ENCODE measurements around the gene PIPOX. TPM values are rescaled to one million over a fixed set of nuclear protein-coding genes. Genes with fewer than 3 reads are reported as not detected.

PIPOX gene, protein sequence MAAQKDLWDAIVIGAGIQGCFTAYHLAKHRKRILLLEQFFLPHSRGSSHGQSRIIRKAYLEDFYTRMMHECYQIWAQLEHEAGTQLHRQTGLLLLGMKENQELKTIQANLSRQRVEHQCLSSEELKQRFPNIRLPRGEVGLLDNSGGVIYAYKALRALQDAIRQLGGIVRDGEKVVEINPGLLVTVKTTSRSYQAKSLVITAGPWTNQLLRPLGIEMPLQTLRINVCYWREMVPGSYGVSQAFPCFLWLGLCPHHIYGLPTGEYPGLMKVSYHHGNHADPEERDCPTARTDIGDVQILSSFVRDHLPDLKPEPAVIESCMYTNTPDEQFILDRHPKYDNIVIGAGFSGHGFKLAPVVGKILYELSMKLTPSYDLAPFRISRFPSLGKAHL
- 1 to 10 TPM in 1 of 4 donors, under 1 TPM in 2, not detected in 1; 0.58 to 1.7 (median 0.93) TPM for total RNA-seq

DNA sequence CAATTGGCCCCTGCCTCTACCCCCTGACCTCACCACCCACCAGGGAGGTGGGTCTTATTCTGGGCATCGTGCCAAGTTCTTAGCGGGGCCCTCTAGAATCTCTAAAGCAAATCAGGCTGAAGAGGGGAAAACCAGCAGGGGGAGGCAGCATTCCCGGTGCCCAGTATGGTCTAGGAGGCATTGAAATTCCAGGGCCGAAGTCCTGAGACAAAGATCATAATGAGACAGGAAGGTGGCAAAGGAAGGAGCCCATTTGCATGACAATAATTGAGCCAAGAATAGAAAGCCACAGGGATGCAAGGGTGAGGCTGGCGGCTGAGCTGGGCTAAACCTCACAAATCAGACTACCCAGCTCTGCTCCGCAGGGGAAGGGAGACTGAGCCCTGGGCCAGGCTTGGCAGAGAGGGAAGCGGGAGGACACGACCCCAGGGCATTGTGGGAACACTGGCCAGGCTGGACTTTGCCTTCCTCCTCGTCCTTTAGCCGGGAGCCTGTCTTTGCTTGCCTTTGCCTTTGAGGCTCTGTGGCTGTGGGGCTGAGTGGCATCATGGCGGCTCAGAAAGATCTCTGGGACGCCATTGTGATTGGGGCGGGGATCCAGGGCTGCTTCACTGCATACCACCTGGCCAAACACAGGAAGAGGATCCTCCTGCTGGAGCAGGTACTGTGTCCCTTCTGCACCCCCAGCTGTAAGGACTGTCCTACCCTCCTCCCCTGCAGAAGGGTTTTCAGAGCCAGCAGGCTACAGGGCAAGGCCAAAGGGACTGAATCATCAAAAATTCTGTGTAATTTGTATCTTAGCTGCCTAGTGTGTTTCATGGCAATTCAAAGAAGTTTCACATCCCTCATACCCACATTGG is at the start of gene PIPOX:
PIPOX (plus strand) TSS at position 463 of the 860 bp plus-strand sequence; CDS start at position 548, 85 bp downstream.
- intact Hi-C loops (cut with DNase I): no loop called here
- H3K36me3 ChIP-seq: no peaks in the 10 kb centered on the region
- DNase-seq: peak; percentile 66
- no peak within 1 kb of the TSS for H3K4me3 ChIP-seq (replicated peaks in 1 of 3)
- H3K9me3 ChIP-seq: no peaks in the 10 kb centered on the region
- H3K27ac ChIP-seq: no peak within 1 kb of the TSS
- WGBS, 2 donors: 41 to 44% methylated on average over 11 of the region's 13 CpGs
- TF ChIP-seq, protein P1, sequence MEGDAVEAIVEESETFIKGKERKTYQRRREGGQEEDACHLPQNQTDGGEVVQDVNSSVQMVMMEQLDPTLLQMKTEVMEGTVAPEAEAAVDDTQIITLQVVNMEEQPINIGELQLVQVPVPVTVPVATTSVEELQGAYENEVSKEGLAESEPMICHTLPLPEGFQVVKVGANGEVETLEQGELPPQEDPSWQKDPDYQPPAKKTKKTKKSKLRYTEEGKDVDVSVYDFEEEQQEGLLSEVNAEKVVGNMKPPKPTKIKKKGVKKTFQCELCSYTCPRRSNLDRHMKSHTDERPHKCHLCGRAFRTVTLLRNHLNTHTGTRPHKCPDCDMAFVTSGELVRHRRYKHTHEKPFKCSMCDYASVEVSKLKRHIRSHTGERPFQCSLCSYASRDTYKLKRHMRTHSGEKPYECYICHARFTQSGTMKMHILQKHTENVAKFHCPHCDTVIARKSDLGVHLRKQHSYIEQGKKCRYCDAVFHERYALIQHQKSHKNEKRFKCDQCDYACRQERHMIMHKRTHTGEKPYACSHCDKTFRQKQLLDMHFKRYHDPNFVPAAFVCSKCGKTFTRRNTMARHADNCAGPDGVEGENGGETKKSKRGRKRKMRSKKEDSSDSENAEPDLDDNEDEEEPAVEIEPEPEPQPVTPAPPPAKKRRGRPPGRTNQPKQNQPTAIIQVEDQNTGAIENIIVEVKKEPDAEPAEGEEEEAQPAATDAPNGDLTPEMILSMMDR (IDR thresholded peaks at IDR 0.05): peak in 1 of 6 experiments; percentile 18
- no peak for TF ChIP-seq POLR2A (IDR thresholded peaks at IDR 0.05)
- H3K4me1 ChIP-seq: peaks cover 4 to 12% of the 10 kb centered on the region in 2 donors
- H3K27me3 ChIP-seq: no peaks in the 10 kb centered on the region

DNA sequence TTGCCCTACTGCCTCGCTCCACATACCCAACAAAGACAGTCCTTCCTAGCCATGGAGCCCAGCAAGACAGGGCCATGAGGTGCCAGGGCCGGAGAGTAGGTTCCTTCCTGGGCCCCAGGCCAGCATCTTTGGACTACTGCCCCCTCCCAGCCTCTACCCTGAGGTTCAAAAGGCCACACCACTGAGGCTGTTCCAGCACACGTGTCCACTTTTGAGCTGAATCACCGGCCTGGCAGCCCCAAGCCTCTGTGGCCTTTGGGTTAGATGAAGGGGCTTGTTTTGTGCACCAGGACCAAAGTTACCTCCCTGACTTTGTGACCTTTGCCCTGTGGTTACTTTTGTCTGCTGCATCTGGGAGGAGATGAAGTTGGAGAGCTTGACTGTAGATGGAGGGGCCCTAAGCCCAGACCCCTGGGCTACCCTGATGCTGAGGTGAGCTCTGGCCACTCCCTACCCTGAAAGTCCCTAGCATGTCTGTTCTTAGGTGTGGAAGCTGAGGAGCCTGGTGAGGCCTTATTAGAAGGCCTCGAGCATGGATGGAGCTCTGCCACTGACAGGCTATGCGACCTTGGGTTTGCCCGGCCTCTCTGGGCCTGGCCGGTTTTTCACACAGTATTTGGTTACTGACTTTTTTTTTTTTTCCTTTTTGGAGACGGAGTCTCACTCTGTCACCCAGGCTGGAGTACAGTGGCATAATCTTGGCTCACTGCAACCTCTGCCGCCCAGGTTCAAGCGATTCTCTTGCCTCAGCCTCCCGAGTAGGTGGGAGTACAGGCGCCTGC is 49.1 kb upstream of the PIPOX start:
- Histone ChIP-seq H3K4me1 (no peaks in the 10 kb centered on the region), H3K4me3 (replicated peaks in 1 of 3) (no peak overlapping the region), H3K36me3 (no peaks in the 10 kb centered on the region), H3K9me3 (no peaks in the 10 kb centered on the region), H3K27ac (no peak overlapping the region), H3K27me3 (no peaks in the 10 kb centered on the region)
- TF ChIP-seq, protein P1 (IDR thresholded peaks at IDR 0.05): no peak
- no peak for TF ChIP-seq POLR2A (IDR thresholded peaks at IDR 0.05)
- DNase-seq: no peak
- 88 to 89% methylated on average over 13 of the region's 13 CpGs for WGBS, 2 donors
- intact Hi-C loops (cut with DNase I): no loop called here

DNA sequence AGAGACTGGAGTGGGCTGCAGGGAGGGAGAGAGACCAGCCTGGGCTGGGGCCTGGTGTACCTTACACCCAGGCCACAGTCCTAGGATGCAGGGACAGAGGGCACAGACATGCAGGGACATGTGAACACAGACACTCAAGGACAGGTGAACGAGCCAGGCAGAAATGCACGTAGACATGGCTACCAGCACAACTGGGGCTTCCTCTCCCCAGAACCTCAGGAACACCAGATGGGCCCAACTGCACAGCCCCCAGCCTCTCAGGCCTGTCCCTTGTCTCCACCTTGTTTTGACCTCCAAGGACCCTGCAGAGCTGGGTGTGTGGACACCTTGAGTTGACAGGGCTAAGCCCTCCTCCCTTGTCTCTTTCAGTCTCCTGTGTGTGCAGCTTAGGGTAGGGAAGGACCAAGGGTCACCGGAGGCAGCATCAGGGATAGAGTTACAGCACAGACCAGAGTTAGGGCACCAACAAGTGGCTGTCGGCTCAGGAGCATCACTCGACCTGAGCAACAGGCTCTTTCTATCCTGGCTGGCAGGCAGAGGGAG is 46.3 kb upstream of the PIPOX start:
- 52% methylated on average over 5 of the region's 5 CpGs for WGBS, 2 donors
- DNase-seq: no peak
- intact Hi-C loops (cut with DNase I): no loop called here
- no peak for TF ChIP-seq POLR2A (IDR thresholded peaks at IDR 0.05)
- TF ChIP-seq, protein P1 (IDR thresholded peaks at IDR 0.05): no peak
- no peak overlapping the region for H3K4me3 ChIP-seq (replicated peaks in 1 of 3)
- no peaks in the 10 kb centered on the region for H3K9me3 ChIP-seq
- no peaks in the 10 kb centered on the region for H3K27me3 ChIP-seq
- no peaks in the 10 kb centered on the region for H3K36me3 ChIP-seq
- no peak overlapping the region for H3K27ac ChIP-seq
- H3K4me1 ChIP-seq: no peaks in the 10 kb centered on the region

DNA sequence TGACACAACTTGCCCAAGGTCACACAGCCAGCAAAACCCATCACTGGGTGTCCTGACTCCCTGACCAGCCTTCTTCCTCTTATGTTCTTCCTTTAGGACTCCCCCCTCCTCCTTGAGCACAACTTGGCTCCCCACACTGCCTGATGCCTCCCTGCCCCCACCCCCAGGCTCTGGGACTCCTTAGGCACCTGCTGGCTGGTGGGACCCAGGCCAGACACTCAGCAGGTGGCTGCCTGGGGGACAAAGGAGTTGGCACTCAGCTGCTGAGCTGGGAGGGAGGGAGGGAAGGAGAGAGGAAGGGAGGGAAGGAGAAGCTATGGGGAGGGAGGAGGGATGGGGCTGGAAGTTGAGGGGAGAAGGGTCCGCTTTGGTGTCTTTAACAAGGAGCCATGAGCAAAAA is 45.1 kb upstream of the PIPOX start:
- DNase-seq: no peak
- Histone ChIP-seq H3K36me3 (no peaks in the 10 kb centered on the region), H3K4me1 (no peaks in the 10 kb centered on the region), H3K27ac (no peak overlapping the region), H3K4me3 (replicated peaks in 1 of 3) (no peak overlapping the region), H3K9me3 (no peaks in the 10 kb centered on the region), H3K27me3 (no peaks in the 10 kb centered on the region)
- intact Hi-C loops (cut with DNase I): no loop called here
- TF ChIP-seq POLR2A (IDR thresholded peaks at IDR 0.05): no peak
- WGBS, 2 donors: 88 to 100% methylated on average over 1 of the region's 1 CpG

DNA sequence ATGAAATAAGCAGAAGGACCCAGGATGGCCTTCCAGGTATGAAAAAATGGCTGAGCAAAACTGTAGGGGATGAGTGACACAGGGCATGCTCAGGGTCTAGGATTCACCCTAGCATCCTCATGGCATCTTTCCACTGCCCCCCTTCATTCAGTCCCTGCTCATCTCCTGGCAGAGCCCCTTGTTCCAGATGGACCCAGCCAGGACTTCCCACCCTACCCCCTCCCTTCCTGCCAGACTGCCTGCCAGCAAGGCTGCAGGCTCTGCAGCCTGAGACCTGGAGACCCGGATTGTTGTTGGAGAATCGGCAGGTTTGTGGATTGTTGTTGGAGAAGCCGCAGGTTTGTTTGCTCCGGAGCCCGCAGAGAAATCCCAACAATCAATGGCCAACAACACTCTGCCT is 43.7 kb upstream of the PIPOX start:
- intact Hi-C loops (cut with DNase I): no loop called here
- DNase-seq: no peak
- TF ChIP-seq, protein P1 (IDR thresholded peaks at IDR 0.05): no peak
- TF ChIP-seq POLR2A (IDR thresholded peaks at IDR 0.05): no peak

More for the DNA sequence above, 43.7 kb upstream of the PIPOX start:
- Histone ChIP-seq H3K4me1 (no peaks in the 10 kb centered on the region), H3K27me3 (peaks cover under 1% of the 10 kb centered on the region), H3K9me3 (no peaks in the 10 kb centered on the region), H3K36me3 (no peaks in the 10 kb centered on the region), H3K27ac (no peak overlapping the region), H3K4me3 (replicated peaks in 1 of 3) (no peak overlapping the region)
- 32 to 41% methylated on average over 5 of the region's 5 CpGs for WGBS, 2 donors
